RCC 7860 (cell line): ENCODE data around the gene ARHGEF40.

Experiments
- DNase-seq: peaks from one replicate; pipeline ENCODE4 v3.0.0-alpha.2; 2015; ENCODE audit warnings: low spot score
- FAIRE-seq: peaks from 2 replicates; lab custom pipeline; 2012; peaks lifted over from hg19 to GRCh38; lab: Jason Lieb, UNC

ARHGEF40 gene

DNA sequence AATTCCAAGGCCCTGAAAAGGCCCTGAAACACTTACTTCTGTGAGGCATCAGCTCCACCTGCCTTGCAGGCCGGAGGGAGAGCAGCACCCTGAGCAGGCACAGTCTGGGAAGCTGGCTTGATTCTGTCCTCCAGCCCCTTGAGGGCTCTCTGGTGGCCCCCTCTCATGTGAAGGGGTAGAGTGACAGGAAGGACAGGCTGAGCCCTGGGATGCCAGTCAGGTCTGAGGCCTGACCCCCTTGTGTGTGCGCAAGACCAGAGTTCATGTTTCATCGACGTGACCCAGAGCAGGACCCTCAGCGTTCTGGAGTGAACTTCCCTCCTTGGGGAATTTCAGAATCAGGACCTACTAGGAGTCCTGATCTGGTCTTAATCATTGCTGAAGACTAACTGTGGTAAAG is 11.2 kb upstream of the ARHGEF40 start:
- FAIRE-seq (no peak), DNase-seq (no peak)

DNA sequence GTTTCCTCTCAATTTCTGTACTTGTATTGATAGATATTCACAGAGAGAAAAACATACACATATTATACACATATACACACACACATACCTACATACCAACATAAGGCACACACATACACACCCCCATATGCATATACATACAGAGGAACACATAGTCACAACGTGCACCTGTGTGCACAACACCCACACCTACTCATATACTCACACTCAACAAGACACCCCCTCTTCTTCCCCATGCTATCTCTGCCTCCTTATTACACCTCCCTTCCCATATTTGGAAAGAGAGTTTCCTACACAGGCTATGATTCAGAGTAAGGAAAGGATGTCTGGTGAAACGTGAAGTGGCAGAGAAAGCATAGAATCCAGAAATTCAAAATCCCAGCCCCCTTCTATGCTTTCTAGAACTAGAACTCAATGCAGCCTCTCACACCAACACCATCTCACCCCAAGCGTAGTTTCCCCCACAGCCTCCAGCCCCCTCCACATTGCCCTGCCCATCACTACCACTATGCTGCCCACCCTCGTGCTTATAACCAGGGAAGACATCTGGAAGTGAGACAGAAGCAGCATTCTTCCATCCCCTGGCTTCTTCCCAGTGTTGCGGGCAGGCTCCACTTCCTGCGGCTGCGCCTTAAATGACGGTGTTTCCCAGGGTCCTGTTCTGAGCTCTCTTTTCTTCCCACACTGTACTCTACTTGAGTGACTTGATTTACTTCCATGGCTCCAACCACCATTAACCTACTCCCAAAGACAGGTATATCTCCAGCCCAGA is 10.1 kb upstream of the ARHGEF40 start:
- FAIRE-seq = no peak
- no peak for DNase-seq

DNA sequence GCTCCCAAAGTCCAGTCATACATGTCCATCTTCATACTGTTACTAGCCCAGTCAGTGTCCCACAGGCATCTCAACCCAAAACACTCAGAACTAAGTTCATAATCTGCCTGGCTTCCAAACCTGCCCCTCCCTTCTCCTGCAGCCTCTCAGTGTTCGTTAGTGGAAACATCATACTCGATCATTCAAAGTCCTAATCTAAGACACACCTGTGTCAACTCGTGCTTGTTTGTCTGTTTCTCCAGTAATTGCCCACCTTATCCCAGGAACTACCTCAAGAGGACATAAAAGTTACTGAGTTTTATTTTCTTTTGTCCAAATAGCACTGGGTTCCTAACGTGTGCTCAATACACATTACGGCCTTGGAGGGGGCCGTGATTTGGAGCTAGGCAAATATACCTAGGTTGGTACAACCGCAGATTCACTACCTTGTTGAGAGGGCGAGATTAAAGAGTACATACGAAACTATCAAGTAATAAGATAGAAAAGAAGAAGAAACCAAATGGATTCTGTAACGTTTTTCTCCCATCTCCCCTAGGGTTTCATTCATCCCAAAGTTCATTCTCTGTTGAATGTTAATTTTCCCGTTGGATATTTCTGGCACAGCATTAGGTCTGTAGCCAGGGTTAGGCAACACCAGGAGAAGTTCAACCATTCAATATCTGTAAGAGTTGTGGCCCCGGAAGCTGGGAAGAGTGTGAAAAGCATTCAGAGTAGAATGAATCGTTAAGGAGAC is 9.3 kb upstream of the ARHGEF40 start:
- no peak for FAIRE-seq
- no peak for DNase-seq

DNA sequence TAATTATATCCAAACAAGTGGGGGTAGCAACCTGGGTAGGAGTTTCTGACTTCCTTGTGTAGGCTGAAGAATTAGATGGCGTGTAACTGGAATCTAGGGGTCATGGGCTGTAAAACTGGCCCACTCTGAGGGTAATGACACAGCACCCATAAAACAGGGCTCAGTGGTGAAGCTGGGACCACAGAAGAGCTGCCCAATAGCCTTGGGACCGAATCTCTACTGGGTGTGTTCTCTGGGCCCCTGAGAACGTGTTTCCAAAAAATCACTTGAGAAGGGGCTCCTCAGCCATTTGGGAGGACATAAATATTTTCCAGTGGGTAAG is 8.8 kb upstream of the ARHGEF40 start:
- DNase-seq (no peak), FAIRE-seq (no peak)

DNA sequence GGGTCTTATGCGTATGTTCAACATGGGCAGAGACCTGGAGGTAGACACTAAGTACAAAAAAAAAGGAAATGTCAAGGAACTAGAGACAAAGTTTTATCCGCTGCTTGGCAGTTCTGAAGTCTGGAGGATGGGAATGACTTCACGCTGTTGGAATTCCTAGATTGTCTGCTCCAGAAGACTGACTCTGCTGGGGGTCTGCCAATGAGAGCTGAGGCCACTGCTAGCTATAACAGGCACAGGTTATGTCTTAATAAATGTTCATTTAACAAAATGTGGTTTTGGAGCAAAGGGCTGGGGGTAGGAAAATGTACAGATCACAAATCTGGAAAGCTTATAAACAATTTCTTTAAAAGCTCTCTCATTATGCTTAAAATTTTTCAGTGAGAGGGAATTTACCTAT is 6.6 kb upstream of the ARHGEF40 start:
- FAIRE-seq (peak; percentile 75), DNase-seq (peak; percentile 68)

DNA sequence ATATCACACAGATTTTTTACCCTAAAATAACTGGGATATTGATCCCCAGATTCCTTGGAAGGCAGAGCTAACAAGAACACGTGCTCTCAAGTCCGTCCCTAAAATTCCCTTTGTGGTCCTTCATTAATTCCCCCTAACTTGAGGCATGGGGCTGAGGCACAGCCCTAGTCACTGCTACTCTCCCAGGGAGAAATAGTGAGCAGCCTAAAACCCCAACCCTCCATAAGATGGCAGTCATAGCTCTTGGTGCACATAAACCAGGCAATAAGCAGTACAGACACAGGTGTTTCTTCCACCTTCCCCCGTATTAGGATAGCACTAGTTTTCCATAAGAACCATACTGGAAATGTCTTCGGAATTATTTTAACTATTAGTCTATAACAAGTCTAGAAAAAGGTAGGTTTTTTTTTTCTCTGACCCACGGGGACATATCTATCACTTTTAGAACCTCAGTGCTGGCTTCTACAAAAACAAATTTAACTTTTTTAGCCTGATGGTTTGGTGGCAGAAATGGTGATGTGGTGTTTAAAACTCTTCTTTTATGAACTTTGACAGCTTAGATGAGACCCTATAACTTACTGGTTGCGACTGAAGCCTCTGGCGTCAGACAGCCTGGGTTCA is 3.1 kb upstream of the ARHGEF40 start:
- FAIRE-seq (no peak), DNase-seq (no peak)

DNA sequence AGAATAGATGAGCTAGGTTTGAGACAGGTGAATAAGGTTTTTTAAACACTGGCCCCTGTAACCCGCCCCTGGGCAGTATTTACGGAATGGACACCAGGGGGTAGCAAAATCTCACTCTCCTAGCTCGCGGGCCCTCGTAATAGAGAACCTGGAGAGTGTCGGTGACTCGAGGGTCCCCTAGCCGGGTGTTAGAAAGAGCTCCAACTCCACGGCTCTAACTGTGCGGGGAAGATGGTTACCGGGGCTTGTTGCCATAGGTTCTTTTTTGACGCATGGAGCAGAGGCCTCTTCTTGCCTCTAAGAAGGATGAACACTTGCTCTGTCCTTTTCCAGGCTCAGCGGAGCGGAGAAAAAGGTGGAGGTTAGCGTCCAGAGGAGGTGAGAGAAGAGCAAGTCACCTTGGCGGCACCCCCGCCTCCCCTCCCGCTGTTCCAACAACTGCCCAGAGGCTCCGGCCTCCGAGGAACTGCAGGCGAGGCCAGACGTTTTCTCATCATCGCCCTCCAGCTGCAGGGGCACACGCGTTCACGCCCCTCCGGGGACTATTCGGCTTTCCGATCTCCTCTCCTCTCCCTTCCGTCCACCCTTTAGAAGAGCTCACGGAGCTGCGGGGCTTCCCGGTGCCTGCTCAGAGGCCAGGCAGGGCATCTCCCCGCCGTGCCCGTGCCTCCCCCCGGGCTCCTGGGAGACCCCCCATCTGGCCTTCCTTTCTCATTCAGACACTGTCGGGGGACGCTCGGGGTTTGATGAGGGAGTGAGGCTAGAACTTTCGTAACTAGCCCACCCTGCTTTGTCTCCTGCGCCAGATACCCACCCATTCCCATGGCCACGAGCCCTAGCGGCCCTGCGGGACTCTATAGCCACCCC is 1.4 kb upstream of the ARHGEF40 start:
- FAIRE-seq (no peak), DNase-seq (no peak)

DNA sequence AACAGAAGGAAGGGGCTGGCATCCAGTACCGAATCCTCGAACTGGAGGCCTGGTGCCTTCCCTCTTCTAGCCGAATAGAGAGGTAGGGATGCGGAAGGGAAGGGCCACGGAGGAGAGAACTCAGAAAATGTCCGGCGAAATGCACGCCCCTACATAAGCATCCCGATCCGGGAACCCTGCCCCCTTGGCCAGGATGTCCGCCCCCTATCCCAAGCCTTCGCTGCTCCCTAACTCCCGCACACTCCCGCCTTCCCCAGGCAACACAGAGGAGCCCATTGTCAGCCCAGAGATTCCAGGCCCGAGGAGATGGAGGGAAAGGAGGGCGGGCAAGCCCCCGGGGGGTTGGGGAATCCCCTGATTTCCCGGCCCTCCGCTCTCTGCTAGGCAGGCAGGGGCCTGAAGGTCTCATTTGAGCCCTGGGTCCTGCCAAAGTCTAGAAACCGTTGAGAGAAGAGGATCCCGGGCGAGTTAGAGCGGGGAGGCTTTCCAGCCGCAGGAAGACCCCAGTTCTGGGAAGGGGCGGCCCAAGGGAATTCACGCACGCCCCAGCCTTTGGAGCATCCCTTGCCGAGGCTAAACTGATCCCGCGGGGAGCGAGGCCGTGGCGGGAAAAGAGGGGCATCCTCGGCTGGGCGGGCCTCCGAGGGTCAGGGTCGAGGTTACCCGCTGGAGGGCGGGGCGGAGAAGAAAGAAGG is 569 bp upstream of the ARHGEF40 start:
- FAIRE-seq = no peak
- DNase-seq = no peak

DNA sequence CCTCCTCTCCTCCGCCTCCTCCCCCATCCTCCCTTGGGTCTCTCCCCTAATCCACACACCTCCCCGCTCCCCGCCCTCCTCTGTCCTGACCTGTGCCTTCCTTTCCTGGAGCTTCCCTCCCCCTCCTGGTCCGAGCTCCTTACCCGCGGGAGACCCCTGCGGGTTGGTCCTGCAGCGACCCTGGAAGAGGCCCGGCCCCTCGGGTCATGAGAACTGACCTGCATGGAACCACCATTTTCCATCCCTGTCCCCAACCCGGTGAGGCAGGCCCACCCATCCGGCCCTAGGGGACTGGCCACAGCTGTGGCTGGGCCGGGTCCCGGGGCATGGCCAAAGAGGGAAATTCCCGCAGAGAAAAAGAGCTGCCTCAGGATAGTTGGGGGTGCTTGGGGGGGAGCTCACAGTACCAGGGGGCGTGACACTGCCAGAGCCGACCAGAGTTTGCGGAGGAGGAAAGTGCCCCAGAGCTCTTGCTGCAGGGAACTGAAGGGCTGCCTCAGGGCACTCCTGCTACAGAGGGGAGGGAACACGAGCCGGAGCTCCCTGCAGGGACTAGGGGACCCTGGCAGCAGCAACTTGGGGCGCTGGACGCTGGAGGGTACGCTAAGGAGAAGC is 613 bp downstream of the ARHGEF40 start:
- FAIRE-seq = no peak
- peak; percentile 41 for DNase-seq

DNA sequence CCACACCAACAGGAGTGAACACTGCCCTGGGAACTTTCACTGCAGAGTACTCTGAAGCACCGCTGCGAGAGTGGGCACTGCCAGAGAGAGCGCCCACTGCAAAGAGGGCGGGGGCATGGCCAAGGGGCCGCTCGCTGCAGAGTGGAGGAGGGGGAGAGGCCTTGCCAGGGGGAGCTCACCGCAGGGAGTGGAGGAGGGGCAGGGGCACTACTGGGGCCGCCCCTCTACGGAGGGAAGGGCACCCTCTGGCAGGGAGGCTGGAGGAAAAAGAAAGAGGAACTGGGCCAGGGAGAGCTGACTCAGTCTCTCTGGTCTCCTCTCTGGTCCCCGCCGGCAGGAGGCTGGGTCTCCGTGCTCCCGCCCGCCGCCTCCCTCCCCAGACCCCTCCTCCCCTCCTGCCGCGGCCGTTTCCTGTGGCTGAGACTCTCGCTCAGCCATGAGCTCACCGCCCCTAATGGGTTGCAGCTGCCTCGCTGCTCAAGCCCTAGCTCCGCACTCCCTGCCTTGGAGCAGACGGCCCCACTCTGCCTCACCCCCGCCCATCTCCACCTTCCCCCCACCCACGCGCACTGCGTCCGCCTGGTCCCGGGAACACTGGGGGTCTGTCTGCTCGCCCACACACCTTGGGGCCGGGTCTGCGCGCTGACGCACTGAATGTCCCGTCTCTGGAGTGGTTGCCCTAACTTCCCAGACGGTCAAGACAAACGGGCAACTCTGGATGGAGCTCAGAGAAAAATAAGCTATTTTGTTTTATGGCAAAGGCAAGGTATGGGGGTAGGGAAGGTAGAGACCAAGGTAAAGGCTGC is 1.3 kb downstream of the ARHGEF40 start:
- DNase-seq (peak; percentile 84), FAIRE-seq (peak; percentile 52)

DNA sequence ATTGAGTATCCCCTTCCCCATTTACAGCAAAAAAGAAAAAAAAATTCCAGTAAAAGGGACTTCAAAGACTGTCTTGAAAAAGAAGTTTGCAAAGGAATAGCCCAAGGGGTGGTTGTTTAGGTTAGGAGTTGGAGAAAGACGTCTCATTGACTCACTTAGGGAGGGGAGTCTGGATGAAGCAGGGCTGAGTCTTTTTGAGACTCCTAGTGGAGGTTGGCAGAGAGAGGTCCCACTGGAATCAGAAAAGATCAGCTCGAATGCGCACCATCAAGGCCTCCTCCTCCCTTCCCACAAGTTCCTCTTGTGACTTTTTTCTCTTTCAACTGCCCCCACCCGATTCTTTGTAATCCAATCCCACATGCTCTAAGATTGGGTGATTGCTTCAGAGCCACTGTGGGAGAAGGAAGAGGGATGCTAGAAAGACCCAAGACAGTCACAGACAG is 1.9 kb downstream of the ARHGEF40 start:
- FAIRE-seq (no peak), DNase-seq (no peak)

DNA sequence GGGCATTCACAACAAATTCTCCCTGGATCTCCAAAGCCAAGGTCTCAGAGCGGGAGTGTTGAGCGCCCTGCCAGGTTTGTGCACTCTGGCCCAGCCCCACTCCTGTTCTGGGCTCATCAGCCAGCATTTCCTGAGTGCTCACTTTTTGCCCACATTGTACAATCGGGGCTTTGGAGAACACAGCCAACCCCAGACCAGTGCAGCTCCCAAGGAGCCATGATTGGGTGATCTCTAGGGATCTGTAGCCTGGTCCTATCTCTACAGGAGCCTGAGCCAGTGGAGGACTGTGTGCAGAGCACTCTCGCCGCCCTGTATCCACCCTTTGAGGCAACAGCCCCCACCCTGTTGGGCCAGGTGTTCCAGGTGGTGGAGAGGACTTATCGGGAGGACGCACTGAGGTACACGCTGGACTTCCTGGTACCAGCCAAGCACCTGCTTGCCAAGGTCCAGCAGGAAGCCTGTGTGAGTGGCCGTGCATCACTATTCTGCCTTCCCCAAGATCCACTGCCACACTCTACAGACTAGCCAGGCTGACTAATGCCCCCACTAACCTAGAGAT is 2.8 kb downstream of the ARHGEF40 start:
- FAIRE-seq = no peak
- no peak for DNase-seq

DNA sequence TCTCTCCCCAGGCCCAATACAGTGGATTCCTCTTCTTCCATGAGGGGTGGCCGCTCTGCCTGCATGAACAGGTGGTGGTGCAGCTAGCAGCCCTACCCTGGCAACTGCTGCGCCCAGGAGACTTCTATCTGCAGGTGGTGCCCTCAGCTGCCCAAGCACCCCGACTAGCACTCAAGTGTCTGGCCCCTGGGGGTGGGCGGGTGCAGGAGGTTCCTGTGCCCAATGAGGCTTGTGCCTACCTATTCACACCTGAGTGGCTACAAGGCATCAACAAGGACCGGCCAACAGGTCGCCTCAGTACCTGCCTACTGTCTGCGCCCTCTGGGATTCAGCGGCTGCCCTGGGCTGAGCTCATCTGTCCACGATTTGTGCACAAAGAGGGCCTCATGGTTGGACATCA is 3.8 kb downstream of the ARHGEF40 start:
- DNase-seq (no peak), FAIRE-seq (no peak)

DNA sequence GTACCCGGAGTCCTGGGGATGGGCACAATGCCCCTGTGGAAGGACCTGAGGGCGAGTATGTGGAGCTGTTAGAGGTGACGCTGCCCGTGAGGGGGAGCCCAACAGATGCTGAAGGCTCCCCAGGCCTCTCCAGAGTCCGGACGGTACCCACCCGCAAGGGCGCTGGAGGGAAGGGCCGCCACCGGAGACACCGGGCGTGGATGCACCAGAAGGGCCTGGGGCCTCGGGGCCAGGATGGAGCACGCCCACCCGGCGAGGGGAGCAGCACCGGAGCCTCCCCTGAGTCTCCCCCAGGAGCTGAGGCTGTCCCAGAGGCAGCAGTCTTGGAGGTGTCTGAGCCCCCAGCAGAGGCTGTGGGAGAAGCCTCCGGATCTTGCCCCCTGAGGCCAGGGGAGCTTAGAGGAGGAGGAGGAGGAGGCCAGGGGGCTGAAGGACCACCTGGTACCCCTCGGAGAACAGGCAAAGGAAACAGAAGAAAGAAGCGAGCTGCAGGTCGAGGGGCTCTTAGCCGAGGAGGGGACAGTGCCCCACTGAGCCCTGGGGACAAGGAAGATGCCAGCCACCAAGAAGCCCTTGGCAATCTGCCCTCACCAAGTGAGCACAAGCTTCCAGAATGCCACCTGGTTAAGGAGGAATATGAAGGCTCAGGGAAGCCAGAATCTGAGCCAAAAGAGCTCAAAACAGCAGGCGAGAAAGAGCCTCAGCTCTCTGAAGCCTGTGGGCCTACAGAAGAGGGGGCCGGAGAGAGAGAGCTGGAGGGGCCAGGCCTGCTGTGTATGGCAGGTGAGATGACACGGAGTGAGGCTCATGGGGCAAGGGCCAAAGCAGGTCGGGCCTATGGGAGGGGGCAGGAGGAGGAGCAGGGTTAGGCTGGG is 4.5 kb downstream of the ARHGEF40 start:
- DNase-seq (no peak), FAIRE-seq (no peak)

DNA sequence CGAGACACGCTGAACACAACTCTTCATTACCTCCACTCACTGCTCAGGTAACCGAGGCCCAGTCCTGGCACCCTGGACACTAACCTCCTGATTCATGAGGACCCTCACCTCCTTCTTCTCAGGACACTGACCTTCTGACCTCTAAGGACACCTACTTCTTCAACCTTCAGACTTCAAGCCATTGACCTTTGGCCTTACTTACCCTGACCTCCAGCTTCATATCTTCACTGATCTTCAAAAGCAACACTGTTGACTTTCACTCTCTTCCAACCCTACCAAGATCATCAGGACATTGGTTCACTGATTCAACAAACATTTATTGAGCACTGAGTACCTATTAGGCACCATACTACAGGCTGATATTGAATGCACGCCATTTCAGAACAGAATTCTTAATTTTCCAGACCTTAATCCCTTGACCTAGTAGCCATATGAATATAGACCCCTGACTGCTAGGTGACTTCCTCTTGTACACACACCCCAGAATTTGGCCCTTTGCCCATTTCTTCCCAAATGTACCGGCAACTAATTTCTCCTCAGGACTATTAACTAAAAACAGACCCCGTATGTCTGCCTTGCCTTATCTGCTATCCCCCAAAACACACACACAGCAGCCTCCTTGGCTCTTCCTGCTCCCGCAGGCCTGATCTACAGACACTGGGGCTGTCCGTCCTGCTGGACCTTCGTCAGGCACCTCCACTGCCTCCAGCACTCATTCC is 5.8 kb downstream of the ARHGEF40 start:
- FAIRE-seq (no peak), DNase-seq (no peak)

DNA sequence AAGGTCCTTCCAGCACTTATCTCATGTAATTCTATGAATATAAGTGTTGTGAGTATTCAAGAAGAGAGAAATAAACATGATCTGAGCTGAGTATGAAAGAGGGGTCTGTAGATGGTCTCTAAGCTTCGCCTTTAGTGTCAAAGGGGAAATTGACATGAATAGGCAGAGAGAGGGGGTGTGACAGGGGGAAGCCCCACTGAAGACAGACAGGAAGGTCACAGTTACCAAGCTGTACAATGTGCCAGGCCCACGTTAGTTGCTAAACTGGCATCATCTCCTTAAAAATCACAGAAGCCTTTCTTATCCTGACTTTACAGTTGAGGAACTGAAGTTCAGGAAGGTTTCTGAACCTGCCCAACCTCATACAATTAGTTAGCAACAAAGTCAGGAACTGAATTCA is 7.6 kb downstream of the ARHGEF40 start:
- no peak for DNase-seq
- no peak for FAIRE-seq

DNA sequence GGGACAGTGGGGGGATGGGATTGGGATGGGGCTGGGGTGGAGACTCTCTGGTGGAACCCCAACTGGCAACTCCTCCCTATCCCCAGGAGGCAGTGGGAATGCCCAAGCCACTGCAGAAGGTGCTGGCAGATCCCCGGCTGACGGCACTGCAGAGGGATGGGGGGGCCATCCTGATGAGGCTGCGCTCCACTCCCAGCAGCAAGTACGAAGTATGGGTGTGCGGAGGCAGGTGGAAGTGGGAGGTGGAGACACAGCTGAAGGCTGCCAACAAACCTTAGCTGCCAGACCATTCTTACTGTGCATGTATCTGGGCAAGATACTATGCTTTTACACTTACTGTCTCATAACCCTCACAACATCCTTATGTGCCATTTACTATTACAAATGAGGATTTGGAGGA is 8.2 kb downstream of the ARHGEF40 start:
- FAIRE-seq = no peak

More for the DNA sequence above, 8.2 kb downstream of the ARHGEF40 start:
- DNase-seq = no peak
